GM20000 (cell line): Measurements from ENCODE around the gene UTP3.

Experiments used
- DNase-seq: peaks from one replicate; pipeline ENCODE4 v3.0.0; 2012; ENCODE audit warnings: low spot score
- CTCF ChIP-seq: IDR thresholded peaks from 2 replicates; pipeline ENCODE4 v1.5.1; 2012; ENCODE audit warnings: mild to moderate bottlenecking, control low read depth; ENCODE audit errors: extremely low read depth, missing control alignments

The UTP3 gene

GRCh38 chr4:70712604-70713452 is 24.5 kb downstream of the UTP3 start:
- DNase-seq: no peak
- TF ChIP-seq CTCF: no peak

- DNase-seq: peak; percentile 26
- TF ChIP-seq CTCF: no peak
Observed at GRCh38 chr4:70713453-70714078, 25.2 kb downstream of the UTP3 start.

- TF ChIP-seq CTCF: no peak
- DNase-seq: no peak
Observed at GRCh38 chr4:70714079-70714887, 26.0 kb downstream of the UTP3 start.

- no peak for TF ChIP-seq CTCF
- DNase-seq: no peak
Observed at GRCh38 chr4:70715097-70715496, 26.8 kb downstream of the UTP3 start.

GRCh38 chr4:70718811-70719604 is 30.7 kb downstream of the UTP3 start:
- no peak for DNase-seq
- TF ChIP-seq CTCF: no peak

GRCh38 chr4:70721747-70722146 is 33.4 kb downstream of the UTP3 start, which contains the start of gene RUFY3:
Gene RUFY3 (plus strand): TSS chr4:70721964. CDS start chr4:70722574, 610 bp downstream.
- DNase-seq: no peak
- TF ChIP-seq CTCF: no peak
